Glutamatergic neuron (in vitro differentiated cells): ENCODE data around the gene OR51B4. TPM values are rescaled to one million over a fixed set of nuclear protein-coding genes. Genes with fewer than 3 reads are reported as not detected.

ENCODE experiments used
- DNase-seq: peaks from one replicate; pipeline ENCODE4 v3.0.0; 2022
- H3K27ac Mint-ChIP-seq: one replicate; pipeline ENCODE4 v1.8.0; 2020; ENCODE audit warnings: mild to moderate bottlenecking, mixed read lengths, inconsistent platforms; ENCODE audit not compliant: unreplicated experiment
- H3K27me3 Mint-ChIP-seq: one replicate; pipeline ENCODE4 v1.8.0; 2020; ENCODE audit warnings: mild to moderate bottlenecking, moderate library complexity, mixed read lengths, inconsistent platforms; ENCODE audit not compliant: unreplicated experiment
- H3K36me3 Mint-ChIP-seq: one replicate; pipeline ENCODE4 v1.8.0; 2020; ENCODE audit warnings: mild to moderate bottlenecking, mixed read lengths, inconsistent platforms; ENCODE audit not compliant: unreplicated experiment
- H3K4me1 Mint-ChIP-seq: one replicate; pipeline ENCODE4 v1.8.0; 2020; ENCODE audit warnings: mild to moderate bottlenecking, low read depth, mixed read lengths, inconsistent platforms; ENCODE audit not compliant: unreplicated experiment
- H3K4me3 Mint-ChIP-seq: one replicate; pipeline ENCODE4 v1.8.0; 2020; ENCODE audit warnings: mild to moderate bottlenecking, mixed read lengths, inconsistent platforms; ENCODE audit not compliant: unreplicated experiment
- H3K9me3 Mint-ChIP-seq: one replicate; pipeline ENCODE4 v1.8.0; 2020; ENCODE audit warnings: mild to moderate bottlenecking, moderate library complexity, mixed read lengths, inconsistent platforms; ENCODE audit not compliant: unreplicated experiment
- CTCF ChIP-seq: fragments of 200-600 bp; sonication (generic); IDR thresholded peaks from one replicate; pipeline ENCODE4 v1.5.0; 2021; ENCODE audit not compliant: partially characterized antibody, unreplicated experiment
- long read RNA-seq: library from polyadenylated mRNA; unstranded; transcript quantifications from one replicate; pipeline ENCODE4 v2.0.0, GENCODE V29; 2020; ENCODE audit not compliant: unreplicated experiment
- total RNA-seq: library from RNA; stranded (reverse); fragmentation: NEBNext Ultra II Directional; extraction: Animal tissue kit (Norgen Biotek cat#: 25700); gene quantifications from one replicate; pipeline ENCODE4 v1.2.1, GENCODE V29; 2021; ENCODE audit not compliant: unreplicated experiment

OR51B4 gene
- not detected for total RNA-seq
- long read RNA-seq = 0 reads

GRCh38 chr11:5301846-5302245 is at the start of gene OR51B4:
Gene OR51B4, minus strand, starts transcription at chr11:5301946. Its CDS starts 0 bp downstream, at chr11:5301946.
- DNase-seq = no peak
- Mint-ChIP-seq H3K27me3 (no peaks in the 10 kb centered on the region), H3K36me3 (no peaks in the 10 kb centered on the region), H3K9me3 (no peaks in the 10 kb centered on the region), H3K4me1 (no peaks in the 10 kb centered on the region), H3K4me3 (no peak within 1 kb of the TSS), H3K27ac (no peak within 1 kb of the TSS)
- TF ChIP-seq CTCF = no peak

- Mint-ChIP-seq H3K4me3 (no peak within 1 kb of the TSS), H3K27me3 (peaks cover 3% of the 10 kb centered on the region), H3K9me3 (peaks cover 2% of the 10 kb centered on the region)
Observed at GRCh38 chr11:5351208-5351607, 49.5 kb upstream of the OR51B4 start, which contains the start of gene OR51B6. Gene OR51B6, plus strand, starts transcription at chr11:5351508. Its CDS starts 0 bp downstream, at chr11:5351508.

GRCh38 chr11:5349550-5349949 is 47.8 kb upstream of the OR51B4 start:
- no peak for DNase-seq
- H3K27me3 Mint-ChIP-seq = peaks cover 3% of the 10 kb centered on the region
- no peaks in the 10 kb centered on the region for H3K36me3 Mint-ChIP-seq
- H3K4me1 Mint-ChIP-seq = no peaks in the 10 kb centered on the region
- no peak for TF ChIP-seq CTCF
- peaks cover 2% of the 10 kb centered on the region for H3K9me3 Mint-ChIP-seq
- no peak overlapping the region for H3K27ac Mint-ChIP-seq
- no peak overlapping the region for H3K4me3 Mint-ChIP-seq

More at GRCh38 chr11:5351208-5351607, 49.5 kb upstream of the OR51B4 start, which contains the start of gene OR51B6:
- no peak within 1 kb of the TSS for H3K27ac Mint-ChIP-seq
- no peak for DNase-seq
- H3K36me3 Mint-ChIP-seq = no peaks in the 10 kb centered on the region
- H3K4me1 Mint-ChIP-seq = no peaks in the 10 kb centered on the region
- TF ChIP-seq CTCF = no peak

- Mint-ChIP-seq H3K27ac (no peak overlapping the region), H3K4me3 (no peak overlapping the region), H3K36me3 (no peaks in the 10 kb centered on the region), H3K27me3 (peaks cover 3% of the 10 kb centered on the region), H3K4me1 (no peaks in the 10 kb centered on the region), H3K9me3 (peaks cover 2% of the 10 kb centered on the region)
- no peak for TF ChIP-seq CTCF
- DNase-seq = no peak
Observed at GRCh38 chr11:5348551-5349194, 46.9 kb upstream of the OR51B4 start.

- TF ChIP-seq CTCF = no peak
- Mint-ChIP-seq H3K36me3 (no peaks in the 10 kb centered on the region), H3K27ac (no peak overlapping the region), H3K9me3 (no peaks in the 10 kb centered on the region), H3K27me3 (no peaks in the 10 kb centered on the region), H3K4me1 (no peaks in the 10 kb centered on the region), H3K4me3 (no peak overlapping the region)
- DNase-seq = no peak
Observed at GRCh38 chr11:5345831-5346230, 44.1 kb upstream of the OR51B4 start.
